Cerebellar nuclear complex (tissue), 1 donor: ENCODE measurements around the gene BRI3.

ENCODE experiments used
- DNase-seq, 2 experiments: peaks; one replicate each; lab custom pipeline; 2025; lab: John Stamatoyannopoulos, UW

Gene BRI3

DNA sequence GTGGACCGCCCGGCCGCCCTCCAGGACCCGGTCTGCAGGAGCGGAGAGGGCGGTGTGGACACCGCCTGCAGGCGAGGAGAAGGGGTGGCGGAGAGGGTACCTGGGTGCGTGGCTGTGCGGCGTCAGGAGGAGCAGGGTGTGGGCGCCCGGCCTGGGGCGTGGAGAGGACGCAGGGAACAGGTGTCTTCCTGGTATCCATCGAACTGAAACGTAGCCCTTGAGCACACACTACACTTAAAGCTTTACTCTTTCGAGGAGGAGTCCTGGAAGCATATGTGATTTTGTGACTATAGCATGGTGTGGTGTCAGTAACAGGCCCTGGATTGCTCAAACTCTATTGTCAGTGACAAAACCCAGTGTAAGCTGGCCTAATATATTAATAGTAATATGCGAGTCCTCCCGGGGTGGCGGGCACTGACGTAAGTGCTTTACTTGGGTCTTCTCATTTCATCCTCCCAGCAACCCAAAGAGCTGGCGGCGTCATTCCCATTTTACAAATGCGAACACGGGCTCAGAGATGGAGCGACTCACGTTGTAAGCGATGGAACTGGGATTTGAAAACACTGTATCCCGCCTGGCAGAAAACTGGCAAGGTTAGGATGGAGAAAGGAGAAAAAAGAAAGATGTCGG is 28.9 kb upstream of the BRI3 start:
- DNase-seq = no peak

- no peak for DNase-seq
Observed at GRCh38 chr7:98254516-98254915, 27.0 kb upstream of the BRI3 start.

- no peak for DNase-seq
Observed at GRCh38 chr7:98254951-98255610, 26.4 kb upstream of the BRI3 start.

- DNase-seq = no peak
Observed at GRCh38 chr7:98256431-98256830, 25.1 kb upstream of the BRI3 start.

DNA sequence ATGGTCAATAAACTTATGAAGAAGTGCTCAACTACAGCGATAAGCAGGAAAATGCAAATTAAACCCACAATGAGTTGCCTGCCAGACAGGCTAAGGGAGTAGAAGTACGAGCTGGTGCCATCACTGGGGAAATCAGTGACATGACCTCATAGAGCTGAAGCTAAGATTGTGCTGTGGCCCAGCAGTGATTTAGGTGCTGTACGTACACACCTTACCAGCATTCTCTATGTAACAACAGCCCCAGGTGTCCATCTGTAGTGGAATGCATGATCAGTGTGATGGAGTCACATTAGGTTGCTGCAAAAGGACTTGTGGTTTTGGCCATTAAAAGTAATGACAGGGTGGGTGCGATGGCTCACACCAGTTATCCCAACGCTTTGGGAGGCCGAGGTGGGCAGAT is 23.8 kb upstream of the BRI3 start:
- no peak for DNase-seq

DNA sequence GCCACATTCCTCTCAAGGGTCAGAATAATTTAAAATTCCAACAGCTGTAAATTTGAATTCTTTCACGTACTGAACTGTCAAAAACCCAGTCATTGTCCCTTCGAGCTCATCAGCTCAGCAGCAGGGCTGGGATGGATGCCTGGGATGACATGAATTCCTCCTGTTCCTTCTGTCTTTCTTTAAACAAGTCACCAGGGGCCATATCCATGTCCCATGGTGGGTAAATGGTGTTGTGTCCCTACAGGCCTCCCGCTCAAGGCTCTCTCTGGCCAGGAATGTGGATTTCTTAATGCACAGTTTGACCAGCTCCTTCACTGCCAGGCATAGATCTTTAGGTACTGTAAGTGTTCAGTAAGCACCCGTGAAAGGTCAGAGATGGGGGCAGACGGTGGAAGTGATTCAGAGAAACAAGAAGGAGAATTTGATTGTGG is 15.6 kb upstream of the BRI3 start:
- DNase-seq = no peak

DNA sequence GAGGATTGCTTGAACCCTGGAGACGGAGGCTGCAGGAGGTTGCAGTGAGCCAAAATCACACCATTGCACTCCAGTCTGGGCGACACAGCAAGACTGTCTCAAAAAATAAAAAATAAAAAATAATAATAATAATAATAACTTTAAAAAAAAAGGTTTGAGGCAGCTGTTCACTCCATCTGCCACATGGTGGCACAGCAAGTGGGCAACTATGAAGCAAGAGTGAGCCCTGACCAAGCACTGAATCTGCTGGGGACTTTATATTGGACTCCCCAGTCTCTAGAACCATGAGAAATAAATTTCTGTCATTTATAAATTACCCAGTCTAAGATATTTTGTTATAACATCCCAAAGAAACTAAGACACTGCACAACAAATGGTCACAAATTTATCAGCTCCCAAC is 14.6 kb upstream of the BRI3 start:
- DNase-seq = no peak

DNA sequence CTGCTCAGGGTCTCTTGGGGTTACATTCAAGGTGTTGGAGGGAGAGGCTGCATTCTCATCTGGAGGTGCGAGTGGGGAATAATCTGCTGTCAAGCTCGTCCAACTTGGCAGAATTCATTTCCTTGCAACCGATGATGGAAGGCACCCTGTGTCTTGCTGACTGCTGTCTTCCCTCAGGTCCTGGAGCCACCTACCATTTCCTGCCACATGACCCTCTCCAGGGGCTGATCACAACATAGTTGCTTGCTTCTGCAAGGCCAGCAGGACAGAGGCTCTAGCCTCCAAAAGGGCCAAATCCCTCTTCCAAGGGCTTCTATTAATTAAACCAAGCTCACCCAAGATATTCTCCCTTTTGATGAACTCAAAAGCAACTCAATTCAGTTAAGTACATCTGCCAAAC is 14.2 kb upstream of the BRI3 start:
- DNase-seq = no peak

GRCh38 chr7:98276241-98276761 is 5.2 kb upstream of the BRI3 start:
- no peak for DNase-seq

DNA sequence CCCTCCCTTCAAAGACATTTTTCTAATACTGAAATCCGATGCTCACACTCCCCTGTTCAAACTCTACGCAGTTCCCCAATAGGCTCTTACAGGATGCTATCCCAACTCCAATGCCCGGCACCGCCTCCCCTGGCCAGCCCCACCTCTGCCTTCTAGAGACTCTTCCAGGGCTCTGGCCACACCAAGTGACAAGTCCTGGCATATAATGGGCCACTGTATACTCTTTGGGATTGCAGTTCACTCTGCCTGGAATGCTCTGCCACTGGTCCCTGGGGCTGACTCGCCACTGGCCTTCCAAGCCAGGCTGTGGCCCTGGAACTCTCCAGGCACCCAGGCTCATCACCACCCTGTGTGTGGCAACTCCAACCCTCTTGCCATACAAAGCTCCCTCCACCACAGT is 3.1 kb upstream of the BRI3 start:
- no peak for DNase-seq

GRCh38 chr7:98278936-98279335 is 2.5 kb upstream of the BRI3 start:
- DNase-seq = no peak

DNA sequence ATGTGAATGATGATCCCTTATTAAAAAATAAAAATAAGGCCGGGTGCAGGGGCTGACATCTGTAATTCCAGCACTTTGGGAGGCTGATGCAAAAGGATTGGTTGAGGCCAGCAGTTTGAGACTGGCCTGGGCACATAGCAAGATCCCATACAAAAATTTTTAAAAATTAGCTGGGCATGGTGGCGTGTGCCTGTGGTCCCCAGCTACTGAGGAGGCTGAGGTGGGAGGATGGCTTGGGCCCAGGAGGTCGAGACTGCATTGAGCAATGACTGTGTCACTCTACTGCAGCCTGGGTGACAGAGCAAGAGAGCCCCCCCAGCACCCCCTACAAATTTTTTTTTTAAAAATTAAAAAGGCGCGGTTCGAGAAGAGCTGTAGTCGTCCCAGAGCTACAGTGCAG is 1.2 kb upstream of the BRI3 start:
- DNase-seq = no peak

DNA sequence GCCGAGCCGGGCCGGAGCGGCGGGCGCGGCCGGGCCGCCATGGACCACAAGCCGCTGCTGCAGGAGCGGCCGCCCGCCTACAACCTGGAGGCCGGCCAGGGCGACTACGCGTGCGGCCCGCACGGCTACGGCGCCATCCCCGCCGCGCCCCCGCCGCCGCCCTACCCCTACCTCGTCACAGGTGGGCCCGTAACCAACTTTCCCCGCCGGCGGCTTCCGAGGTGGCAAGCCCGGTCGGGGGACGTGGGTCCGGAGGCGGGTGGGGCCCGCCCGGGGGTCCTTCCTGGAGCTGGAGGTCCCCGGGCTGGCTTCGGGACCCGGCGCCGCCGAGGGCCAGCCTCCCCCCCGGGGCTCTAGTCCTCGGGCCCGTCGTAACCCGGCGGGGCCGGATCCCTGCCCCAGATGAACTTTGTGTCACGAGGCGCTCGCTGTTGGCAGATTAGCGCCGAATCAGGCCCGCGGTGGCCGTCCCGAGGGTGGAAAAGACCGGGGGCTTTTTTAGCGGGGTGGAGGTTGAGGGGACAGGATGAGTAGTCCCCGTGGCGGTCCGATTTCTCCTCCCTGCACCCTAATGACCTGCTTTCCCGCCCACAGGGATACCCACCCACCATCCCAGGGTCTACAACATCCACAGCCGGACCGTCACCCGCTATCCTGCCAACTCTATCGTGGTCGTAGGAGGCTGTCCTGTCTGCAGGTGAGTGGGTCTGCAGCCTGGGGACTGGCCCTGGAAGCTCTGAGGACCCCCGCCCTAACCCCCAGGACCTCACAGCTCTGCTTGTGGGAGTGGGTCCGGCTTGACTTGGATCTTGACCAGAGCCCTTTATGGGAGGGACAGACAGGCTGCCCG is 496 bp downstream of the BRI3 start:
- DNase-seq = no peak

DNA sequence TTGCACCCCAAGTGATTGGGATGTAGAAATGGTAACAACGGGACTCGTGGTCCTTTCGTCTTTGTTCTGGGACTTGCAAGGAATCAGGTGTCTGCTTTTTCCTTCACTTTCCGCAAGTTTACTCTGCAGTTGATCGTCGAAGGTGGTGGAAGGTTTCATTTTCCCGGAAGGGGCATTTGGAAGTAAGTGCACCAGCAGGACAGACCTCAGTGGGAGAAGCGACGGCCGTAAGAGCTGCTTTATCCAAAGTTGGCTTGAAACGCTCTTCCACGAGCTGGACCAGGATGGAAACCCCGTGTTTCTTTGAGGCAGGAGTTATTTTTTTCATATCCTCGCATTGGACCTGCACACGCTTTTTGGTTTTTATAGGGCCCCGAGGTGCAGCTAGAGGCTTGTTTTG is 1.2 kb downstream of the BRI3 start:
- no peak for DNase-seq

GRCh38 chr7:98283127-98283886 is 1.8 kb downstream of the BRI3 start:
- no peak for DNase-seq

- DNase-seq = no peak
Observed at GRCh38 chr7:98283887-98284222, 2.4 kb downstream of the BRI3 start.

DNA sequence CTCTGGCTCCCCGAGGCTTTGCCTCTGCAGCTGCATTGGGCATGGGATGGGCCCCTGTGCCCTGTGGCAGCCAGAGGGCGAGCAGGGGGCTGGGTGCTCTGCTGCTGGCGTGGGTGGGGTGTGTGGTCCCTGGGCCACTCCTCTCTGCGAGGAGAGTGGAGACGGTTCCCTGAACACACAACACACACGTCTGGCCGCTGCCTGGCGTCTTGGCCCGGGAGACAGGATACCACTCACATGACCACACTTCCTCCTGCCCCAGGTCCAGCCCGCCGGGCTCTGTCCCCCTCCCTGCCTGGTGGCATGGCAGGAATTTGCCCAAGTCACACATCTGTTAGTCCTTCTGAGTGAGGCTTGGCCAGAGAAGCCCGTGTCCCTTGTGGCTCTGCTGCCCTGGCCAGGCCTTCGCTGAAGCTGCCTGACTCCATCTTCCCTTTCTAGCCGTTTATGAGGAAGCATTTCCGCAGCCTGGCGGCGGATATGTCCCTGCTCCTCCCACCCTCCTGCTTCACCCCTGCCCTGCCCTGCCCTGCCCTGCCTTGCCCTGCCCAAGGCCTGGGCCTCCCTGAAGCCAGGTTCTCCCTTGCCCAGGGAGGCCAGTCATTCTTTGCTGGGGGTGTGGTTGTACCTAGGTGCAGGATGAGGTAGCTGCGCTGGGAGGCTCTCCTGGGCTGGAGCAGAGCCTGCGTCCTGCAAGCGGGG is 3.0 kb downstream of the BRI3 start:
- DNase-seq = no peak

GRCh38 chr7:98285157-98286092 is 3.9 kb downstream of the BRI3 start:
- no peak for DNase-seq

DNA sequence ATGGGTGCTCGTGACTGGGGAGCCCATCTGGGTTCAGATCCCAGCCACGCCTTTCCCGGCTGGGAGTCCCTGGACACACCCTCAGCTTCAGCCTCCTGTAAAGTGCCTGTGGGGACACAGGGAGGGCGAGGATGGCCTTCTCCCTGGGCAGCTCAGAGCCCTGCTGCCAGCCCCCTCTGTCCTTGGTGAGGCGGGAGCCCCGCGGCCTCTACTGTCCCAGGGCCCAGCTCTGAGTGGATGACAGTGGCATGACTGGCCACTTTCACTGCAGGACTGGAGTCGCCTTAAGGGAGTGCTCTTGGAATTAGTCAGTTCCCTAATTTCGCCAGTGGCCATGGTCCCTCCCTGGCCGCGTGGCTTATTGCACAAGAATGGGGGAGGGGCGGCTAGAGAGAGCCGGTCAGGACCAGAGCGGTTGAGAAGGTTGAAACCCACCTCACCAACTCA is 4.6 kb downstream of the BRI3 start:
- DNase-seq = no peak

DNA sequence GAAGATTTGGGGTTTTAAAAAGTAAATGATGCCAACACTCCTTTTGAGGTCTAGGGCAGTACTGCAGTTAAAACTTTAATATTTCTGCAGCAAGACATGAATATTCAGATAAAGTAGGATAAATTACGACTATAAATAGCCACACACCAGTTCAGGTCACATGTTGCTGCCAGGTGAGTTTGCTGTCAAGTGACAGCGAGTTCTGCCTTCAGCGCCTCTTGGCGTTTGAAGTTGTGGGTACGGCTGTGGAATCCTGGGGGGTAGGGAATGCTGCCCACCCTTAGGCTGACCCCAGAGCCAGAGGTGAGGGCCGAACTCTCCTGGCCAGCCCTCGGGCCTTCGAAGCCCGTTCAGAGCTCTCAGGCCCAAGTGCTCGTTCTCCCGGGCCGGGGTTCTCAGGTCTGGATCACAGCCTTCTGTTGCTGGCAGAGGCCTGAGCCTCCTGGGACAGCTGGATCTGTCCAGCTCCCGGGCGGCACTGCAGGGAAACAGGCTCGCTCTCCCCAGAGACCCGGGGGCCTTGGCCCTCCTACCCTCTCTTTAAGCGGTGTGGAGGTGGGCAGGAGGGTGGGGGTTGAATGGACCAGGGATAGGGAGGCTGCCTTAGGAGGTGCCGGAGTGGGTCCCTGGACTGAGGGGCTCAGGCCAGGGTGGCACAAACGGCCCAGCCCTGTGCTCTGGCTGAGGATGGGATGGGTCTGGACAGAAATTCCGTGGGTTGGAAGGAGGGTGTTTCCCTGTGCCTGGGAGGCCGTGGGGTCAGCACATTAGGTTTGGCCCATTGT is 5.4 kb downstream of the BRI3 start:
- DNase-seq = no peak
